NCI-H1105 treated with DMSO at 0.1 percent for 48 hours (cell line): Measurements from ENCODE around the gene CYB561D2.
A peak's percentile ranks its signal among the peaks of the same experiment; 100 is the strongest.

Source experiments
- DNase-seq: peaks from one replicate; lab custom pipeline; 2025; lab: John Stamatoyannopoulos, UW

The CYB561D2 gene

DNA sequence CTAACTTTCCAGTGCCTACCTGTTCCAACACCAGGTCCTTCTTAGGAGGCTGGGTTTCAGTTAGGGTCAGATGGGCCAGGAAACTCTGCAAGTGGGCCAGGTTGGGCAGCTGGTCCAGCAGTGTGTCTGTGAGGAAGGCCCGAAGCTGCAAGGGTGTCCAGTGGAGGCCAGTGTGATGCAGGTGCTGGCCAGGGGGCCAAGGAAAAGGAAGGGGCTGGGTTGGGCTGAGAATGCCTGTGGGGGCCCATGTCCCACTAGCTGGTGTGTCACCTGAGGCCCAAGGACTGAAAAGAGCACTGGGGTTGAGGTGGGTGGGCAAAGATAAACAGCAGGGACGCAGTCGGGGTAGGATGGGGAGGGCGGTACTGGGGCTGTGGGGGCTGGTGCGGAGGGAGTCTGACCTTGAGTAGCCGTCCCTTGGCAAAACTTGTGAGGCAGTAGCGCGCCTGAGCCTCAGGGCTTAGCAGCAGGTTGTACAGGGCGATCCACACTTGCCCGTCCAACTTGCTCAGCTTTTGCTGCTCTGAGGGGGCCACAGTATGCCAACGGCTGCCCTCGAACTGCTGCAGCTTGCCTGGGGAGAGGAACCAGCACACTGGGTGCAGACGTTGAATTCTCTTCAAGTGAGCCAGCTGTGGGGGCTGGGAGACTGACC lies 8.5 kb upstream of the CYB561D2 start:
- no peak for DNase-seq

DNA sequence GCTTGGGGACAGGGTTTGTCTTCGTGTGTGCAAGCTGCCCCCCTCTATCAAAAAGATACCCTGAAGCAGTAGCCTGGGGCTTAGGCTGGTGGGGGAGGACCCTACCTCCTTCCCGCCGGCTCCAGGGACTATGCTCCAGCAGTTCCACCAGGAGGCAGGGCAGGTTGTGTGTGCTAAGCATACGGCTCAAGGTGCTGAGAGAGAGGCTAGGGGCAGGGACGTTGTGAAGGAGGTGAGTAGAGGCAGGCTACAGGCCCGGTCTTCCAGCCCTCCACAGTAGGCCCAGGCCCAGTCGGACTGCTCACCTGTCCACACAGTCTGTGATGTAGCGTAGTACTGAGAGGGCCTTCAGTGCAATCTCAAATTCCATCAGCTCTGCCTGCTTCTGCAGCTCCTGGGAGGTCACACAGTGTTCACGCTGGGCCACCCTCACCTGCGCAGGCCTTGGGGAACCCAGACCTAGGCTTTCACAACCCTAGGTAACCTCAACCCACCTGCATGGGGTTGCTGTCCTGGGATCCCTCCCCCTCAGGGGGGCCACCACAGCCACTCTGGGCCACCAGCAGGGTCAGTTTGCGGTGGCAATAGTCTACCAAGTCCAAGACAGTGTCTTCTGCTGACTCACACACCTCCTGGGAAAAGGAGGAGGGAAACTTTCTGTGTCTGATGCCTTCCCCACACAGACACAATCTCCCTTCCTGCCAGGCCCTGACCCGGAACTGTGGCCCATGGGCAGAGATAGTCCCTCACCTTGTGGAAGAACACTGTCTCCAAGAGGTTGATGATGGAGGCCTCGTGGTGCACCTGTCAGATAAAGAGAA lies 7.6 kb upstream of the CYB561D2 start:
- no peak for DNase-seq

DNA sequence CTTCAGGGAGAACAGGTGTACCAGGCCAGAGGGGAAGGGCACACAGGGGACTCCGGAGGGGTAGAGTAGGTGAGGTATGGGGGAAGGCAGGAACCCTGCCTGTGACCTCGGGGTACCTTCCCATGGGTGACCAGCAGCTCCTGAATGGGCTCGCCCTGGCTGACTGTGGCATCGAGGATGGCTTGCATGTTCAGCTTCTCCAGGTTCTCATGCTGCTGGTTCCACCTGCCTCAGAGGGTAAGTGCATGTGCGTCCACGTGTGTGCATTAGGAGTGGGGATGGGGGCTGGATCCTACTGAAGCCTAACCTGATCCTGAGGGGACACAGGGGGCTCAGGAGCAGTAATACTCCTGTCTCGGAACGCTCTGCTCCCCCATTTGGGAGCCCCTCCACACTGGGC lies 5.7 kb upstream of the CYB561D2 start:
- DNase-seq = no peak

DNA sequence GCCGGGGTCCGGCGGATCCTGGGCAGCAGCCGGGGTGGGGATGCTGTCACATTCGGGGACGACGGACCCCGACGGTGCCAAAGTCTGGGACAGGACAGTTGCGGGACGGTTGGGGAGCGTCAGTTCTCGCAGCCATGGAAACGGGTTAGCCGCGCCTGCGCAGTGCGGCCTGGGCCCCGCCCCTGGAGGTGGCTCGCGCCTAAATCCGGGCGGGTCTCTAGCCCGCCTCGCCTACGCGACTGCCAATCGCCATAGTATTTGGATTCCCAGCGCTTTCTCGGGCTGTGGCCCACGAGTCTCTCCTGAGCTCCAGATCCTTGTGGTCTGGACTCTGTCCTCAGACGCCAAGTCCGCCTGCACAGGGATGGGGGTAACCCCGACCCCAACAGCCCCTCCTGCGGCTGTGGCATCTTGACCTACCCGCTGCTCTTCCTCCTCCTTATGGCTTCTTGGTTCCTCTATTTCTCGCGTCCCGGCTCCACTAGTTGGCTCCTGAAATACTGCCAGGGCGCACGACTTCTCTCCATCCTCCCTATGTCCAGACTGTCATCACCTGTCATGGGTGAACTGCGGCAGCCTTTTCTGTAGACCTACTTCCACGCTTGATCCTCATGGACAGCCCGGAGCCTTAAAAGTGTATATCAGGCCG lies 5.0 kb upstream of the CYB561D2 start, which contains the start of gene ZMYND10:
ZMYND10 (minus strand) TSS at position 147 of the 649 bp plus-strand sequence. CDS start 153 bp downstream, outside the sequence.
- peak; percentile 55 for DNase-seq

DNA sequence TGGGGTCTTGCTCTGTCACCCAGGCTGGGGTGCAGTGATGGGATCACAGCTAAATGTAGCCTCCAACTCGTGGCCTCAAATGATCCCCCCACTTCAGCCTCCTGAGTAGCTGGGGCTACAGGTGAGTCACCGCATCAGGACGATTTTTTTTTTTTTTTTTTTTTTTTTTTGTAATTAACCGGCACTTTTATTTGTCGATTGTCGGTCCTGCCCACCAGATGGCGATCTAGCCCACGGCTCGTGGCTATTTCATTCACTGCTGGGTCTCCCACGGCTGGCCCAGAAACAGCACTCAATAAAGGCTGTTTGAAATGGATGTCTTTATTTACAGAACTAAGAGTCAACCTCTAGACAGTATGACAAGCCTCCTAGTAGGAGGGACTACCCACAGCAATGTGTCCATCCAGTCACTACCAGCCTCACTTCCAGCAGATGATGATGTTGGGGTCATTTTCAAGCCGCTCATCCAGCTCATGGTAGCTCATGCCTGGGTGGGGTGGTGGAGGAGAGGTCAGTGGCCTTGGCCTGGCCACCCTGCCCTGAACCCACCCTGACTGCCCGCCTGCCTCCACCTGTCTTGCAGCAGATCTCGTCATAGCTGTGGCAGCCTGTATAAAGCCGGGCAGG lies 3.4 kb upstream of the CYB561D2 start:
- DNase-seq = peak; percentile 50

DNA sequence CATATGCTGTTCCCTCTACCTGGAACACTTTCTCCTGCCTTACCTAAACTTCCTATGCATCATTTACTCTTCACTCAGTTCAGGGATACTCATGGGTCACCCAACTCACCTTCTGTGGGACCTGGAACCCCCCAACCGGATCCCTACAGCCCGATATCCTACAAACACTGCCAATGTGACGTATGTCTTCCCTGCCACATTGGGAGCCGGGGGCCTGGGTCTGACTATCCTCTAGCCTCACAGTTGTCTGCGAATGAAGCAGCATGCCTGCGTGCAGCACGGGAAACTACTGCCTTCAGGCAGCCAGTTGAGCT lies 492 bp upstream of the CYB561D2 start:
- no peak for DNase-seq

DNA sequence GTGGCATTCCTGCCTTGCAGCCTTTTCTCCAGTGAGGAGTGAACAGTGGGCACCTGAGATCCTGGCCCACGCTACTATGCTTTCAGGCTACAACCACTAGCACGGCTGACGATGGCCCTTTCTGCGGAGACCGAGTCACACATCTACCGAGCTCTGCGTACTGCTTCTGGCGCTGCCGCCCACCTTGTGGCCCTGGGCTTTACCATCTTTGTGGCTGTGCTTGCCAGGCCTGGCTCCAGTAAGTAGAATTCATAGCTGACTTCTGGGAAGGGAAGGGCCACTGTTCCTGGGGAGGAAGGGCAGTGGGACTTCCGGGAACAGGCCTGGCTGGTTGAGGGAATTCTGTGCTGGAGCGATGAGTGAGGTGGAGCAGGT lies 648 bp downstream of the CYB561D2 start:
- no peak for DNase-seq

DNA sequence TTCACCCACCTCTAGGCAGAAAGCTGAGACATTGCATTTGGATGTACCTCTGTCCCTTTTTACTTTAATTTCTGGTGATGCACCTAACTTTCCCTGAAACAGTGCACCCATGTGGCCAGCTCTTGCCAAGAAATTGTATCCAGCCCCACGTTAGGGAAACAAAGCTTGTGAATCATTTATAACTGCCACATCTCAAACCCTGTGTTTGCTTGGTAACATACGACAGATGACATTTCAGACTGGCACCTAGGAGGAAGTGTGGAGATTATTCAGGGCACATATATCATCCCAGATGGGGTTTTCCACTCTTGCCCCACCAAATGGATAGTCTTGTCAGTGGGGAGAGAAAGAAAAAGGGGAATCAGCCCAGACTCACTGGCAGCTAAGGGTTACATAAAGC lies 2.1 kb downstream of the CYB561D2 start:
- DNase-seq = no peak

DNA sequence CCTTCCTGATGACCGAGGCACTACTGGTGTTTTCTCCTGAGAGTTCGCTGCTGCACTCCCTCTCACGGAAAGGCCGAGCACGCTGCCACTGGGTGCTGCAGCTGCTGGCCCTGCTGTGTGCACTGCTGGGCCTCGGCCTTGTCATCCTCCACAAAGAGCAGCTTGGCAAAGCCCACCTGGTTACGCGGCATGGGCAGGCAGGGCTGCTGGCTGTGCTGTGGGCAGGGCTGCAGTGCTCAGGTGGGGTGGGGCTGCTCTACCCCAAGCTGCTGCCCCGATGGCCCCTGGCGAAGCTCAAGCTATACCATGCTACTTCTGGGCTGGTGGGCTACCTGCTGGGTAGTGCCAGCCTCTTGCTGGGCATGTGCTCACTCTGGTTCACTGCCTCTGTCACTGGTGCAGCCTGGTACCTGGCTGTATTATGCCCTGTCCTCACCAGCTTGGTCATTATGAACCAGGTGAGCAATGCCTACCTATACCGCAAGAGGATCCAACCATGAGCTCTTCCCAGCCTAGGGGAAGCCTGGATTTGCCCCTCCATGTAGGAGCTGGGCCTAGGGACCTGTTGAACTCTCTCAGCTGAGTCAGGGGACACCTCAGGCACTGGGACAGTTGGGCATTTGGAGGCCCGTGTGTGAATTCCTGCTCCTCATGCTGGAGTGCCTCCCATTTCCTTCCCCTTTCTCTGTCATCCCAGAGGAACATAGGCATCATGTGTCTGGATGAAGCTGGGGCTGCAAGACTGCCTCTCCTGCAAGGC lies 2.8 kb downstream of the CYB561D2 start:
- no peak for DNase-seq

DNA sequence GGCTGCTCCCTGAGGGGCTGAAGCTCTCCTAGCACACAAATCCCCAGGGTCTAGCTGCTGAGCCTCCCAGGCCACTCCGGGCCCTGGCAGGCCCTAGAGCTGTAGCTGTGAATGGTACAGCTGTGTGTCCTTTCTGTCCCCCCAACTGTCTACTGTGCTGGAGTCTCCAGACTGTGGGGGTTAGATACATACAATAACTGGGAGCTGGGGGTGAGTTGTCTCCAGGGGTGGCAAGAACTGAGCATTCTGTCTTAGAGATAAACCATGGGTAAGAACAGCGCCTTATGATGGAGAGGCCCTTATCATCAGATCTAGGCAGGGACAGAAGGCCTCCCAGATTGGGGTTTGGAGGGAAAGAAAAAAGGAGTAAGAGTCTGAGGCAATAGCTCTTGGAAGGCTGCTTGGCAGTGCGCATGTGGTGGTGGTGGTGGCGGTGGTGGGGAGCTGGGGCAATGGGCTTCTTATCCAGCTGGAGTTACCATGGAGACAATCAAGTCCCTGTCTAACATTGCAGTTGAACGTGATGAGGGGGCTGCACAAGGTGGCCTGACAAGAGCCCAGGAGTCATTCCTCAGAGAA lies 3.6 kb downstream of the CYB561D2 start:
- no peak for DNase-seq

DNA sequence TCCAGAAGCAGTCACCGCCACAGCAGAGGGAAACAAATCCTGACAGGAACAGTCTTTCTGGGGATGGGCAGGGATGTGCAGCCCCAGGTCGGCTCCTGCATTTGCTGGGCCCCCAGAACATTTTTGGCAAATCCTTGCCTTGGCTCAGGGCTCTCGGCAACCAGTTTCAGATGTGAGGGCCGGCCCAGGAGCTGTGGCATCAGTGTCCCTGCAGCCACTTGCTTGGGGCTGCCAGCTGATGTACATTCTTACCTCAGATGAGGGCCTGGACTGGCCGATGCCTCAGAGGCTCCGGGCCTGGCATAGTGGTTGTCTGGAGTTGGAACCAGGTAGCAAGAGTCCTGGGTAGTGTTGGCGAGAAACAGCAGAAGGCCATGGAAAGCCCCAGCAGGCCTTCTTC lies 4.2 kb downstream of the CYB561D2 start:
- no peak for DNase-seq

DNA sequence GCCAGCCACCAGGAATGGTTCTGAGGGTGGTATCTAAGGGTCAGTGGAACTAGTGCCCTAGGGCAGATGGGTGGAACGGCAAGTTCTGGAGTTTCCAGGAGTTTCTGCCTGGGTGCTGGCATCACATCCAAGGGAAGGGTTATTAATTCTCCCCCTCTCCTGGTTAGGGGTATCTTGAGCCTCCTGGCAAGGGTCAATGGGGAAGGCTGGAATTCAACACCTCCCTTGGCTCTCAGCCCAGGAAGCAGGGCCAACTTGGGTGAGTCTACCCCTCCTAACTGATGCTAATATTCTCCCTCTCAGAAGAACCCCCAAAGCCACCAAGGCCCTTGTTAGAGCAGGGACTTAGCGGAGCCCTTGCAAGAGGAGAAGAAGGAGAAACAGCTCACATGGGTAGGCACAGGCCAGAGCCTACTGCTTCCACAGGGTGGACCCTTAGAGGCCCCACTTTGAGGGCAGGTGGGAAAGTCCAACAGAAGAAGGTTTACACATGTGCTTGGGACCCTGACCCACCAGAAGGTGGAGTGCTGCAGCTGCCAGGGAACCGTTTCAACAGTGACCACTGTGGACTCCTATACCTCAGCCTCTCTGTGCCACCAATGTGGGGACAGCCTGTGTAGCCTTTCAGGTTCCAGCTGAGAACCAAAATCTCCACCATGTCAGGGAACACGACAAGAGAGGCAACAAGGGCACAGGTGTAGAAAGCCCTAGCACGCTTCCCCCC lies 5.3 kb downstream of the CYB561D2 start:
- DNase-seq = no peak

DNA sequence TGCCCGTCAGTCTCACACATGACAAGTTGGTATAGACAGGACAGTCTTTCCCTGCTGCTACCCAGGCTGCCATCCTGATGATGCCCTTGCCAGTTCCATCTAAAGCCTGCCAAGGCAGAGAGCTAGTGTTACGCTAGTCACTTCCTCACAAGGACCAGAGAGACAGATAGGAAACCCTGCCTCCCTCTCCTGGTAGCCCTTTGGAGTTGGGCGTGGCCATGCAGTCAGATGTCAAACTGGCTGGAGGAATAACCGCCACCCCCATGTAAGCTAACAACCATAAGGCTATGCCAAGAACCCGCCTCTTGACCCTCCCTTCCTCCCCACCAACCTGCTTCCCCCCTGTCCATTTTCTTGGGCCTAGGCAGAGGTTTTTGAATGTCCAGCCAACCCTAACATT lies 5.9 kb downstream of the CYB561D2 start:
- no peak for DNase-seq

DNA sequence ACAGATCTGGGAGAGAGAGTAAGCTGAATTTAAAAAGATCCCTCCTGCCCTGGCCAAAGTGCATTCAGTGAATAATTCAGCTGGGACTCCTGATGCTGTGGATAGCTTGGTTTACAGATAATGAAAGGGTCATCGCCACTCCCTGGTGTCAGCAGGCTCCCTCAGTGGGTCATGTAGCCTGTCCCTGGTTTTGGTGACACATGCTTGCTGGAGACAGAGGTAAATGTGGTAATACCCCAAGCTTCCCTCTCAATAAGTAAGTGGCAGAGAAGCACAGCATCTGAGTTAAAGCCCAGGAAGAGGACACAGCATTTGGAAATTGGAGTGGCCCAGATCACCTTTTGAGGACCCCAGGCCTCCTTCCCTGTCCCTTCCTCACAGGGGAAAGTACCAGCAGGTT lies 6.8 kb downstream of the CYB561D2 start:
- no peak for DNase-seq

DNA sequence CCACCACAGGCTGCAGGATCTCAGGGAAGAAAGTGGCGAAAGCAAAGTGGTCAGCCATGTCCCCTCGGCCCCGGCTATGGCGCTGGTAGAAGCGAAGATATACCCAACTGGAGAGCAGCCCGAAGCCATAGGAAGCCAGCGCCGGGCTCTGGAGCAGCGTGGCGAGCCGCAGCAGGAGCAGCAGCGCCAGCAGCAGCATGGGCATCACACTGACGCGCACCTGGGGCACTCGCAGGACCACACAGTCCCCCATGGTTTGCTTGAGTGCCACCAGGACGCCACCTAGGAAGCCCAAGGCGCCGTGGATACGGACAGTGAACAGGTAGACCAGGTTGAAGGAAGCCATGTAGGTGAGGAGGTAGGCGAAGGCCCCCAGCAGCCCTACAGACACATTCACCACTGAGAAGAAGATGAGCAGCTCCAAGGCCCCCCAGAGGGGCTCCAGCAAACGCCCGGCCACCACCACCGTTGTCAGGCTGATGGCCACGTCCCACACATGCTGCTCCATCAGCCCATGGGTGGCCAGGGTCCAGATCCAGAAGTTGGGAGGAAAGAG lies 7.8 kb downstream of the CYB561D2 start:
- DNase-seq = no peak

DNA sequence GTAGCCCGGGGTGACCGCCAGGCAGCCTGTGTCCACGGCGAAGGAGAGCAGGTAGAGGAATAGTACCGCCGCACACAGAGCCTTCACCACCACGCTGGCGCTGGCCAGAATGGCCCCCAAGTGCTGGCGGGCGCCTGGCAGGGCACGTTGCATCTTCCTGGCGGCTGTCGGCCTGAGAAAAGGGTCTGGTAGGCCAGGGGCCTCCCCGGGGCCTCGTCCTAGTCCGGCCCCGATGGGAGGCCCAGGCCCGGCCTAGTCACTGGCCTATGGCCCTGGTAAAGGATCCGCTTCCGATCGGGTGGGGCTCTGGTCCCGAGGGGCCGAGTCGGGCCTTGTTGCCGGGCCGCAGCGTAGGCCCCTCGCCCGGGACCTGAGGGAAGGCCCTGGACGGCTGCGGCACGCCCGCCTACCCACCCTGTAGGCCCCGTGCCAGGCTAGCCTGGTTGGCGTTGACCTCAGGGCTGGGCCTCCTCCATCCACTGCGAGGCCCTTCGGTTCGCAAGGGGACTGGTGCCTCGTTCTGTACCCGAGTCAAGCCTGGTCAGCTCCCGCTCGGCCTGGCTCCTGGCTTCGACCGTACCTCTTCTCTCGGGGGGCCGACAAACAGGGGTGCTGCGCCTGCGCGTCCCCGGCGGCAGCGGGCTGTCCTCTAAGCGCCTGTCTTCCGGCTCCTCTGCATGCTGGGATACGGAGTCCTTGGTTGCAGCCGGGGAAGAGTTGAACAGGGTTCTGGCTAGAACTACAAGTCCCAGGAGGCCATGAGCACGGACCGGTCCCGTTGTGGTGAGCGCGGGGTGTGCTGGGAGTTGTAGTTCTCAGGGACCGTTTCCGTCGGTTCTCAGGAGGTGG lies 8.5 kb downstream of the CYB561D2 start, which contains the start of gene TMEM115:
TMEM115 (minus strand) TSS at position 611 of the 849 bp plus-strand sequence; CDS start at position 153, 458 bp downstream.
- peak; percentile 95 for DNase-seq

DNA sequence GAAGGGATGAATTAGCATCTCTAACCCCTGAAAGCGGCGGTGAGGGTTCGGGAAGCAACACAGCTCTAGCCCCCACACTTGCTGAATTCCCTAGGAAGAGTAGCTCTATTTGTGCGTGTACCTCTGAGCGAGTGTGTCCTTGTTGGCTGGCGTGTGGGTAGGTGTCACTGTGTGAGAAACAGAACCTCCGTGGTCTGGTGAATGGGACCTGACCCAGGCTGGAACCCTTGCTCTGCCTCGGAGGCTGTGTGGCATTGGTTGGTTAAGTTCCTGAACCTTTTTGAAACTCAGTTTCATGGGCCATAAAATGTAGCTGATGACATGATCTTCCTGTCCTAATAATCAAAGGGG lies 9.1 kb downstream of the CYB561D2 start:
- DNase-seq = no peak

DNA sequence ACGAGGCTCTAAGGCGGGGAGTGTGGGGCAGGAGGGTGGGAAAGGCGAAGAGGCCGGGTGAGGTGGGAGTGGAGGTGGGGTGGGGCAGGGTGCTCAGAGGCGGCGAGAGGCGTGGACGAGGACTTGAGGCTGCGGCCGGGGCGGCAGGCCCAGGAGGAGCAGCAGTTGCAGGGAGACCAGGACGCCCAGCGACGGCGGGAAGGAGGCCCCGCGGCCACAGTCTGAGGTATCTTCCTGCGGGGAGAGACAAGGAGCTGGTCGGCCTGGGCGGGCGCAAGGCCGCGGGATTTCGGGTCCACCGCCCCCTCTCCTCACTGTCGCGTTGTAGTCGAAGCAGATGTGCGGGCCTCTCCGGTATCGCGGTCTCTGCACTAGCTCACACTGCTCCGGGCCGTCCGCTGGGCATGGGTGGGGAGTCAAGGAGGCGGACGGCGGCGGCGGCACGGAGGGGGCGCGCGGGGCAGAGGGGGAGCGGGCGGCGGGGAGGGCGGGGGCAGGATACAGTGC lies 14.0 kb downstream of the CYB561D2 start:
- no peak for DNase-seq

DNA sequence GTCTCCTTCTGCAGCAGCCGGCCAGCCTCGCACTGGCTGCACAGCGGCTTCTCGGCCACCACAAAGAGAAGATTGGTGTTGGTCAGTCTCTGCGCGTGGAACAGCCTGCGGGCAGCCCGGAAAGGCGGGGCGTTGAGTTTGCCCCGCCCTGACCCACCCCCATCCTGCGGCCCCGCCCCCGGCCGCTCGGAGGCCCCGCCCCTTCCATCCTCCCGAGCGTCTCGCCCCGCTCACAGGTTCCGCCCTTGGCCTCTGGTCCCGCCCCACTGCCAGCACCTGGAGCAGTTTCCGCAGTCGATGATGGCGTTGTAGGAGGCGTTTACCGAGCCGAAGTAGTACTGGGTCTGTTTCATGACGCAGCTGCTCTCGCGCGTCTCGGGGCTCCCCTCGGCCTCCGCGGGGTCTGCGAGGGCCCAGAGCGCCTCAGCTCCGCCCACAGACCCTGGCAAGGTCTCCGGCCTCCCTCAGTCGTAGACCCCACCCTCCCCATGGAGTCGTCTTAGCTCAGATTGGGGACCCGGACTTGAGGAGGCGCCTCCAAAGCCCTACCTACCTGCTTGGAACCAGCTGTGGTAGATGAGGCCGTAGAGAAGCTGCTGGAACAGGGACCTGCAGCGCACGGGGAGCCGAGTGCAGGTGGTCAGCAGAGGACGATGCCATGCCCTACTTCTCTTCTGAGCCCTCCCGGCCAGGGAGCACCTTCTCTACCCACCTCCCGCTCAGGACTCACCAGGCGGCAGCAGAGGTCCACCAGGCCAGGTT lies 14.6 kb downstream of the CYB561D2 start:
- DNase-seq = peak; percentile 47
